GM12878 (cell line): ENCODE measurements around the gene CD2. TPM values are rescaled to one million over a fixed set of nuclear protein-coding genes. Genes with fewer than 3 reads are reported as not detected.

Source experiments
- BRCA1 ChIP-seq: IDR thresholded peaks from 2 replicates; pipeline ENCODE4 v1.6.1; 2011; ENCODE audit warnings: low read depth, low read length, improper control_type of control experiment
- CREB1 ChIP-seq: IDR thresholded peaks from 2 replicates; pipeline ENCODE4 v1.6.1; 2012; ENCODE audit warnings: low read depth, mild to moderate bottlenecking, inconsistent platforms
- HDAC2 ChIP-seq: fragments of 200-600 bp; sonication (generic); IDR thresholded peaks from 2 replicates; pipeline ENCODE4 v1.6.1; 2017
- KLF5 ChIP-seq: fragments of 450-650 bp; IDR thresholded peaks from 2 replicates; pipeline ENCODE4 v1.6.1; 2014; ENCODE audit warnings: mild to moderate bottlenecking; ENCODE audit not compliant: partially characterized antibody
- LARP7 ChIP-seq: fragments of 450-650 bp; IDR thresholded peaks from 2 replicates; pipeline ENCODE4 v1.6.1; 2017; ENCODE audit warnings: mild to moderate bottlenecking
- MYB ChIP-seq: fragments of 150-350 bp; IDR thresholded peaks from 2 replicates; pipeline ENCODE4 v1.6.1; 2014; ENCODE audit warnings: mild to moderate bottlenecking, low read depth, low read length, borderline replicate concordance
- POLR2A ChIP-seq: IDR thresholded peaks from 2 replicates; pipeline ENCODE4 v1.6.1; 2011; ENCODE audit warnings: low read depth, mild to moderate bottlenecking, low read length
- WRNIP1 ChIP-seq: IDR thresholded peaks from 2 replicates; pipeline ENCODE4 v1.6.1; 2011; ENCODE audit warnings: low read depth, low read length, improper control_type of control experiment, borderline replicate concordance
- polyA plus RNA-seq, 11 experiments: library from polyadenylated mRNA; depleted of rRNA in 4 of 11; unstranded in 6 of 11; stranded (reverse) in 5 of 11; fragments of >200 nt; fragmentation: Nextera tagmentation in 4 of 11; fragmentation: Illumina TruSeq in 1 of 11; extraction: Ambion mirVana in 4 of 11; extraction: Trizol in 1 of 11; gene quantifications; 1 replicate in 1 of 11; 2 replicates in 10 of 11; pipeline versions ENCODE4 v1.2.1 to v1.2.3, GENCODE V29; 2011 to 2016; ENCODE audit warnings: inconsistent platforms in 2 of 11, missing spikeins in 2 of 11, low read depth in 1 of 11
- total RNA-seq, 4 experiments: library from RNA; depleted of rRNA in 3 of 4; stranded (reverse); fragments of >200 nt in 3 of 4; fragmentation: Illumina TruSeq in 1 of 4; extraction: Trizol in 1 of 4; gene quantifications; 2 replicates each; pipeline versions ENCODE4 v1.2.1 to v1.2.3, GENCODE V29; 2013 to 2021
- TF ChIP-seq, protein P1 (sequence below): fragments of 450-650 bp; IDR thresholded peaks from 2 replicates; pipeline ENCODE4 v1.6.1; 2017; ENCODE audit warnings: mild to moderate bottlenecking, moderate library complexity
- TF ChIP-seq, protein P2 (sequence below): IDR thresholded peaks from 2 replicates; pipeline ENCODE4 v1.6.1; 2011; ENCODE audit warnings: borderline replicate concordance, low read depth, mild to moderate bottlenecking, moderate library complexity, mixed read lengths, low read length; ENCODE audit not compliant: insufficient read depth; ENCODE audit errors: extremely low read length
- TF ChIP-seq, protein P3 (sequence below): IDR thresholded peaks from 2 replicates; pipeline ENCODE4 v1.6.1; 2012; ENCODE audit warnings: low read length, inconsistent platforms
- TF ChIP-seq, protein P4 (sequence below): fragments of 450-650 bp; IDR thresholded peaks from 2 replicates; pipeline ENCODE4 v1.6.1; 2017; ENCODE audit warnings: low read depth, mild to moderate bottlenecking, moderate library complexity
- TF ChIP-seq, protein P5 (sequence below): IDR thresholded peaks from 2 replicates; pipeline ENCODE4 v1.6.1; 2011; ENCODE audit warnings: mild to moderate bottlenecking, low read depth, low read length, moderate library complexity; ENCODE audit not compliant: insufficient replicate concordance

CD2 gene
- total and polyA plus RNA-seq, 10 of the 15 experiments (the other 5 are each of a cell fraction or from before 2014, with no cell fraction given): 0.15 to 4.3 (median 2.8) TPM

DNA sequence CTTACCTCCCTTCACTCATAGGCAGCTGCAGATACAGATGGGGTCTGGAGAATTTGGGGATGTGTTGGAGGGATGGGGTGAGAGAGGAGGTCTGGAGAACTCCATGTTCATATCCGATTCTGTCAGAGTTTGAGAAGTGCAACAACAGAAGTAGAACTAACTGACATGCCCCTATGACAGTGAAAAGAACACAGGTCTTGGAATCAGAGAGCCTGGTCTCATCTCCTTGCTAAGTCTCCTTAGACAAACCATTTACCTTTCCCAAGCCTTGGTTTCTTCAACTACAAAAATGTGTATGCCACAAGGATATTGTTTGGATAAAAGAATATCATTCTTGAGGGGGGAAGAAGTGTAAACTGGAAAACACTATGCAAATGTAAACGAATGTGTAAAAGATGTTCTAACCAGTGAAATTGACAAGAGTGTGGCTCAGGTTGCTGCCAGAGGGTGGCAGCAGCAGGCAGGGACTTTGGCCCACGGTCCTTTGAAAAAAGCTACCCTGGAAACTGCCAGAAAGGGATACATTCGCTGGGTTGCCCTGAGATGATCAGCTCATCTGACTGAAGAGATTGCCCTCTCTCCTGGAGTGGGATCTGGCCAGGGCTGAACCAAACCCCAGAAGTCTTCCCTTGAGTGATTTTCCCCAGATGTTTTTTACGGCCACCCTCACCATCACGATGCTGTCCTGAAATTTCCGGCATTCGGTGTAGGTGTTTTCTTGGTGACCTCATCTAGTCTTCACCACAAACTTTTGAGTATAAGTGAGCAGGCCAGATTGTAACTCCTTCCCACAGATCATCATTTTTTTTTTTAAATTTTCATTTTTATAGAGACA is 17.0 kb upstream of the CD2 start (continued):
- TF ChIP-seq, protein P1, sequence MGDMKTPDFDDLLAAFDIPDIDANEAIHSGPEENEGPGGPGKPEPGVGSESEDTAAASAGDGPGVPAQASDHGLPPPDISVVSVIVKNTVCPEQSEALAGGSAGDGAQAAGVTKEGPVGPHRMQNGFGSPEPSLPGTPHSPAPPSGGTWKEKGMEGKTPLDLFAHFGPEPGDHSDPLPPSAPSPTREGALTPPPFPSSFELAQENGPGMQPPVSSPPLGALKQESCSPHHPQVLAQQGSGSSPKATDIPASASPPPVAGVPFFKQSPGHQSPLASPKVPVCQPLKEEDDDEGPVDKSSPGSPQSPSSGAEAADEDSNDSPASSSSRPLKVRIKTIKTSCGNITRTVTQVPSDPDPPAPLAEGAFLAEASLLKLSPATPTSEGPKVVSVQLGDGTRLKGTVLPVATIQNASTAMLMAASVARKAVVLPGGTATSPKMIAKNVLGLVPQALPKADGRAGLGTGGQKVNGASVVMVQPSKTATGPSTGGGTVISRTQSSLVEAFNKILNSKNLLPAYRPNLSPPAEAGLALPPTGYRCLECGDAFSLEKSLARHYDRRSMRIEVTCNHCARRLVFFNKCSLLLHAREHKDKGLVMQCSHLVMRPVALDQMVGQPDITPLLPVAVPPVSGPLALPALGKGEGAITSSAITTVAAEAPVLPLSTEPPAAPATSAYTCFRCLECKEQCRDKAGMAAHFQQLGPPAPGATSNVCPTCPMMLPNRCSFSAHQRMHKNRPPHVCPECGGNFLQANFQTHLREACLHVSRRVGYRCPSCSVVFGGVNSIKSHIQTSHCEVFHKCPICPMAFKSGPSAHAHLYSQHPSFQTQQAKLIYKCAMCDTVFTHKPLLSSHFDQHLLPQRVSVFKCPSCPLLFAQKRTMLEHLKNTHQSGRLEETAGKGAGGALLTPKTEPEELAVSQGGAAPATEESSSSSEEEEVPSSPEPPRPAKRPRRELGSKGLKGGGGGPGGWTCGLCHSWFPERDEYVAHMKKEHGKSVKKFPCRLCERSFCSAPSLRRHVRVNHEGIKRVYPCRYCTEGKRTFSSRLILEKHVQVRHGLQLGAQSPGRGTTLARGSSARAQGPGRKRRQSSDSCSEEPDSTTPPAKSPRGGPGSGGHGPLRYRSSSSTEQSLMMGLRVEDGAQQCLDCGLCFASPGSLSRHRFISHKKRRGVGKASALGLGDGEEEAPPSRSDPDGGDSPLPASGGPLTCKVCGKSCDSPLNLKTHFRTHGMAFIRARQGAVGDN: peak; percentile 75; the same call in 1 of the 2 replicates
- TF ChIP-seq BRCA1: no peak
- TF ChIP-seq WRNIP1: no peak
- TF ChIP-seq, protein P2, sequence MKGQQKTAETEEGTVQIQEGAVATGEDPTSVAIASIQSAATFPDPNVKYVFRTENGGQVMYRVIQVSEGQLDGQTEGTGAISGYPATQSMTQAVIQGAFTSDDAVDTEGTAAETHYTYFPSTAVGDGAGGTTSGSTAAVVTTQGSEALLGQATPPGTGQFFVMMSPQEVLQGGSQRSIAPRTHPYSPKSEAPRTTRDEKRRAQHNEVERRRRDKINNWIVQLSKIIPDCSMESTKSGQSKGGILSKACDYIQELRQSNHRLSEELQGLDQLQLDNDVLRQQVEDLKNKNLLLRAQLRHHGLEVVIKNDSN: no peak
- TF ChIP-seq LARP7: 0 out of 2 replicates have a peak, but pooled peaks have one; percentile 40
- TF ChIP-seq CREB1: 0 out of 2 replicates have a peak, but pooled peaks have one; percentile 37
- no peak for TF ChIP-seq KLF5
- TF ChIP-seq, protein P3, sequence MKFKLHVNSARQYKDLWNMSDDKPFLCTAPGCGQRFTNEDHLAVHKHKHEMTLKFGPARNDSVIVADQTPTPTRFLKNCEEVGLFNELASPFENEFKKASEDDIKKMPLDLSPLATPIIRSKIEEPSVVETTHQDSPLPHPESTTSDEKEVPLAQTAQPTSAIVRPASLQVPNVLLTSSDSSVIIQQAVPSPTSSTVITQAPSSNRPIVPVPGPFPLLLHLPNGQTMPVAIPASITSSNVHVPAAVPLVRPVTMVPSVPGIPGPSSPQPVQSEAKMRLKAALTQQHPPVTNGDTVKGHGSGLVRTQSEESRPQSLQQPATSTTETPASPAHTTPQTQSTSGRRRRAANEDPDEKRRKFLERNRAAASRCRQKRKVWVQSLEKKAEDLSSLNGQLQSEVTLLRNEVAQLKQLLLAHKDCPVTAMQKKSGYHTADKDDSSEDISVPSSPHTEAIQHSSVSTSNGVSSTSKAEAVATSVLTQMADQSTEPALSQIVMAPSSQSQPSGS: peak; percentile 89
- TF ChIP-seq, protein P4, sequence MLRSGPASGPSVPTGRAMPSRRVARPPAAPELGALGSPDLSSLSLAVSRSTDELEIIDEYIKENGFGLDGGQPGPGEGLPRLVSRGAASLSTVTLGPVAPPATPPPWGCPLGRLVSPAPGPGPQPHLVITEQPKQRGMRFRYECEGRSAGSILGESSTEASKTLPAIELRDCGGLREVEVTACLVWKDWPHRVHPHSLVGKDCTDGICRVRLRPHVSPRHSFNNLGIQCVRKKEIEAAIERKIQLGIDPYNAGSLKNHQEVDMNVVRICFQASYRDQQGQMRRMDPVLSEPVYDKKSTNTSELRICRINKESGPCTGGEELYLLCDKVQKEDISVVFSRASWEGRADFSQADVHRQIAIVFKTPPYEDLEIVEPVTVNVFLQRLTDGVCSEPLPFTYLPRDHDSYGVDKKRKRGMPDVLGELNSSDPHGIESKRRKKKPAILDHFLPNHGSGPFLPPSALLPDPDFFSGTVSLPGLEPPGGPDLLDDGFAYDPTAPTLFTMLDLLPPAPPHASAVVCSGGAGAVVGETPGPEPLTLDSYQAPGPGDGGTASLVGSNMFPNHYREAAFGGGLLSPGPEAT: peak; percentile 46; the same call in 1 of the 2 replicates
- TF ChIP-seq, protein P5, sequence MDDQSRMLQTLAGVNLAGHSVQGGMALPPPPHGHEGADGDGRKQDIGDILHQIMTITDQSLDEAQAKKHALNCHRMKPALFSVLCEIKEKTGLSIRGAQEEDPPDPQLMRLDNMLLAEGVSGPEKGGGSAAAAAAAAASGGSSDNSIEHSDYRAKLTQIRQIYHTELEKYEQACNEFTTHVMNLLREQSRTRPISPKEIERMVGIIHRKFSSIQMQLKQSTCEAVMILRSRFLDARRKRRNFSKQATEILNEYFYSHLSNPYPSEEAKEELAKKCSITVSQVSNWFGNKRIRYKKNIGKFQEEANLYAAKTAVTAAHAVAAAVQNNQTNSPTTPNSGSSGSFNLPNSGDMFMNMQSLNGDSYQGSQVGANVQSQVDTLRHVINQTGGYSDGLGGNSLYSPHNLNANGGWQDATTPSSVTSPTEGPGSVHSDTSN: no peak
- peak; percentile 51; the same call in 1 of the 2 replicates for TF ChIP-seq POLR2A
- TF ChIP-seq MYB: no peak
- TF ChIP-seq HDAC2: no peak
